CD8-positive, alpha-beta memory T cell (primary cell): ENCODE results near the gene PRR14L. TPM values are rescaled to one million over a fixed set of nuclear protein-coding genes. Genes with fewer than 3 reads are reported as not detected.

Experiments used
- CTCF ChIA-PET: fragments of 350-600 bp; sonication (Branson Sonifier 250); formaldehyde crosslinking; loops from one replicate; lab custom pipeline; 2021; ENCODE audit warnings: antibody characterized with exemption; lab: Charles Lee
- POLR2A ChIA-PET: fragments of 350-600 bp; sonication (Branson Sonifier 250); formaldehyde crosslinking; loops from one replicate; lab custom pipeline; 2021; ENCODE audit warnings: antibody characterized with exemption; lab: Charles Lee
- DNase-seq, 5 donors: peaks; one replicate each; pipeline versions ENCODE4 v3.0.0 to v3.0.0-alpha.2; 2020 to 2022; ENCODE audit warnings: mixed read lengths in 1 of 5
- H3K27ac ChIP-seq: one replicate; pipeline ENCODE4 v1.7.0; 2013; ENCODE audit warnings: low read depth, mild to moderate bottlenecking, low read length, moderate library complexity
- H3K27me3 ChIP-seq: 2 replicates; pipeline ENCODE4 v1.7.0; 2013; ENCODE audit warnings: low read length, mild to moderate bottlenecking; ENCODE audit not compliant: insufficient read depth, poor library complexity, severe bottlenecking
- H3K36me3 ChIP-seq: 2 replicates; pipeline ENCODE4 v1.7.0; 2013; ENCODE audit warnings: mild to moderate bottlenecking, low read length, moderate library complexity; ENCODE audit not compliant: insufficient read depth
- H3K4me1 ChIP-seq: 2 replicates; pipeline ENCODE4 v1.7.0; 2013; ENCODE audit warnings: mild to moderate bottlenecking, low read length, moderate library complexity; ENCODE audit not compliant: insufficient read depth
- H3K4me3 ChIP-seq: 2 replicates; pipeline ENCODE4 v1.7.0; 2013; ENCODE audit warnings: mild to moderate bottlenecking, low read length
- H3K9me3 ChIP-seq: 2 replicates; pipeline ENCODE4 v1.7.0; 2013; ENCODE audit warnings: mild to moderate bottlenecking, low read length
- H3K27ac Mint-ChIP-seq, 8 donors: one replicate each; pipeline ENCODE4 v1.8.0; 2020 to 2021; ENCODE audit warnings: mixed read lengths in 8 of 8, mild to moderate bottlenecking in 6 of 8, inconsistent platforms in 3 of 8, moderate library complexity in 3 of 8
- H3K27me3 Mint-ChIP-seq, 2 donors: one replicate each; pipeline ENCODE4 v1.8.0; 2020 to 2021; ENCODE audit warnings: mixed read lengths in 2 of 2, mild to moderate bottlenecking in 1 of 2, moderate library complexity in 1 of 2
- H3K36me3 Mint-ChIP-seq, 3 donors: one replicate each; pipeline ENCODE4 v1.8.0; 2020 to 2021; ENCODE audit warnings: mixed read lengths in 3 of 3, inconsistent platforms in 1 of 3, mild to moderate bottlenecking in 1 of 3
- H3K4me1 Mint-ChIP-seq, 3 donors: one replicate each; pipeline ENCODE4 v1.8.0; 2020 to 2021; ENCODE audit warnings: mixed read lengths in 3 of 3, inconsistent platforms in 1 of 3, mild to moderate bottlenecking in 1 of 3
- H3K4me3 Mint-ChIP-seq, 7 donors: one replicate each; pipeline ENCODE4 v1.8.0; 2020 to 2021; ENCODE audit warnings: mixed read lengths in 7 of 7, mild to moderate bottlenecking in 6 of 7, moderate library complexity in 4 of 7, inconsistent platforms in 2 of 7
- H3K9me3 Mint-ChIP-seq, 5 donors: one replicate each; pipeline ENCODE4 v1.8.0; 2020 to 2022; ENCODE audit warnings: mixed read lengths in 5 of 5, mild to moderate bottlenecking in 3 of 5, moderate library complexity in 2 of 5, inconsistent platforms in 1 of 5
- polyA plus RNA-seq: library from polyadenylated mRNA; unstranded; fragments of 300-500 nt; fragmentation: Illumina TruSeq; gene quantifications from one replicate; pipeline ENCODE4 v1.2.3, GENCODE V29; 2021
- total RNA-seq, 2 experiments: library from RNA; stranded (reverse); gene quantifications; one replicate each; pipeline ENCODE4 v1.2.3, GENCODE V29; 2021

The PRR14L gene
- total and polyA plus RNA-seq, 3 experiments from 2014 or later, result 21.0 to 52.1 (median 50.4) TPM

- Histone ChIP-seq H3K9me3 (no peaks in the 10 kb centered on the region), H3K36me3 (no peaks in the 10 kb centered on the region), H3K4me3 (no peak overlapping the region), H3K27ac (no peak overlapping the region), H3K27me3 (no peaks in the 10 kb centered on the region), H3K4me1 (peaks cover 21% of the 10 kb centered on the region)
- H3K4me3 Mint-ChIP-seq, result no peak overlapping the region
- H3K4me1 Mint-ChIP-seq, result peaks cover 30 to 48% (median 46%) of the 10 kb centered on the region in 3 donors
- peaks cover 0 to 25% (median 1%) of the 10 kb centered on the region in 3 donors for H3K36me3 Mint-ChIP-seq
- DNase-seq, result no peak
- POLR2A ChIA-PET, result no interaction called here
- CTCF ChIA-PET, result interaction anchor here (1.2 kb wide), 1 partner anchor 84 kb away, joined by 3 read pairs; no protein-coding TSS in a partner anchor
- peaks cover 0 to 2% of the 10 kb centered on the region in 2 donors for H3K27me3 Mint-ChIP-seq
- no peaks in the 10 kb centered on the region for H3K9me3 Mint-ChIP-seq
- peak overlapping the region in 1 of 8 donors; percentile 27 for H3K27ac Mint-ChIP-seq
Measured at GRCh38 chr22:31659246-31659645, 90.7 kb downstream of the PRR14L start.

GRCh38 chr22:31654408-31654807 lies 95.5 kb downstream of the PRR14L start:
- Histone ChIP-seq H3K27me3 (no peaks in the 10 kb centered on the region), H3K4me3 (no peak overlapping the region), H3K36me3 (no peaks in the 10 kb centered on the region), H3K27ac (no peak overlapping the region), H3K4me1 (no peaks in the 10 kb centered on the region), H3K9me3 (no peaks in the 10 kb centered on the region)
- H3K4me1 Mint-ChIP-seq, result peaks cover 18 to 46% (median 42%) of the 10 kb centered on the region in 3 donors
- peak overlapping the region in 1 of 8 donors; percentile 7 for H3K27ac Mint-ChIP-seq
- peaks cover 0 to 33% (median 5%) of the 10 kb centered on the region in 3 donors for H3K36me3 Mint-ChIP-seq
- H3K27me3 Mint-ChIP-seq, result no peaks in the 10 kb centered on the region
- ChIA-PET POLR2A (no interaction called here), CTCF (interaction anchor here (1.6 kb wide), 1 partner anchor 11 kb away, joined by 6 read pairs; no protein-coding TSS in a partner anchor)
- H3K9me3 Mint-ChIP-seq, result no peaks in the 10 kb centered on the region
- H3K4me3 Mint-ChIP-seq, result no peak overlapping the region
- DNase-seq, result no peak

- H3K27ac Mint-ChIP-seq, result peak overlapping the region in 5 of 8 donors; percentile 4 to 59 (median 23)
- Histone ChIP-seq H3K4me3 (no peak overlapping the region), H3K27me3 (no peaks in the 10 kb centered on the region), H3K4me1 (no peaks in the 10 kb centered on the region), H3K36me3 (peaks cover 4% of the 10 kb centered on the region), H3K27ac (no peak overlapping the region), H3K9me3 (no peaks in the 10 kb centered on the region)
- H3K27me3 Mint-ChIP-seq, result no peaks in the 10 kb centered on the region
- POLR2A ChIA-PET, result no interaction called here
- no peaks in the 10 kb centered on the region for H3K9me3 Mint-ChIP-seq
- H3K4me3 Mint-ChIP-seq, result peak overlapping the region in 1 of 7 donors; percentile 18
- CTCF ChIA-PET, result no interaction called here
- DNase-seq, result no peak
- peaks cover 0 to 35% (median 7%) of the 10 kb centered on the region in 3 donors for H3K36me3 Mint-ChIP-seq
- H3K4me1 Mint-ChIP-seq, result peaks cover 17 to 42% (median 38%) of the 10 kb centered on the region in 3 donors
Measured at GRCh38 chr22:31653944-31654343, 96.0 kb downstream of the PRR14L start.

- peak overlapping the region in 1 of 8 donors; percentile 73 for H3K27ac Mint-ChIP-seq
- peaks cover 0 to 39% (median 9%) of the 10 kb centered on the region in 3 donors for H3K36me3 Mint-ChIP-seq
- H3K4me1 Mint-ChIP-seq, result peaks cover 19 to 40% (median 34%) of the 10 kb centered on the region in 3 donors
- no peak overlapping the region for H3K27ac ChIP-seq
- no peak for DNase-seq
- no peaks in the 10 kb centered on the region for H3K27me3 ChIP-seq
- no peaks in the 10 kb centered on the region for H3K9me3 ChIP-seq
- peaks cover 8% of the 10 kb centered on the region for H3K36me3 ChIP-seq
- no peaks in the 10 kb centered on the region for H3K9me3 Mint-ChIP-seq
- H3K4me3 Mint-ChIP-seq, result no peak overlapping the region
- no peaks in the 10 kb centered on the region for H3K4me1 ChIP-seq
- ChIA-PET CTCF (no interaction called here), POLR2A (no interaction called here)
- H3K27me3 Mint-ChIP-seq, result no peaks in the 10 kb centered on the region
- H3K4me3 ChIP-seq, result no peak overlapping the region
Measured at GRCh38 chr22:31652911-31653684, 96.8 kb downstream of the PRR14L start.

- H3K4me3 Mint-ChIP-seq, result no peak overlapping the region
- Histone ChIP-seq H3K36me3 (peaks cover 17% of the 10 kb centered on the region), H3K27ac (no peak overlapping the region), H3K9me3 (no peaks in the 10 kb centered on the region), H3K4me3 (no peak overlapping the region), H3K27me3 (no peaks in the 10 kb centered on the region), H3K4me1 (no peaks in the 10 kb centered on the region)
- ChIA-PET CTCF (no interaction called here), POLR2A (no interaction called here)
- DNase-seq, result no peak
- peaks cover 19 to 34% (median 29%) of the 10 kb centered on the region in 3 donors for H3K4me1 Mint-ChIP-seq
- H3K27ac Mint-ChIP-seq, result peak overlapping the region in 1 of 8 donors; percentile 73
- no peaks in the 10 kb centered on the region for H3K9me3 Mint-ChIP-seq
- H3K36me3 Mint-ChIP-seq, result peaks cover 0 to 45% (median 9%) of the 10 kb centered on the region in 3 donors
- H3K27me3 Mint-ChIP-seq, result no peaks in the 10 kb centered on the region
Measured at GRCh38 chr22:31652088-31652487, 97.8 kb downstream of the PRR14L start.

- H3K4me1 Mint-ChIP-seq, result peaks cover 19 to 36% (median 31%) of the 10 kb centered on the region in 3 donors
- Histone ChIP-seq H3K9me3 (no peaks in the 10 kb centered on the region), H3K27me3 (no peaks in the 10 kb centered on the region), H3K27ac (no peak overlapping the region), H3K36me3 (peaks cover 18% of the 10 kb centered on the region), H3K4me3 (no peak overlapping the region), H3K4me1 (no peaks in the 10 kb centered on the region)
- no peak for DNase-seq
- H3K4me3 Mint-ChIP-seq, result no peak overlapping the region
- POLR2A ChIA-PET, result no interaction called here
- peaks cover 0 to 49% (median 9%) of the 10 kb centered on the region in 3 donors for H3K36me3 Mint-ChIP-seq
- no peaks in the 10 kb centered on the region for H3K27me3 Mint-ChIP-seq
- H3K9me3 Mint-ChIP-seq, result no peaks in the 10 kb centered on the region
- peak overlapping the region in 5 of 8 donors; percentile 21 to 64 (median 29) for H3K27ac Mint-ChIP-seq
- CTCF ChIA-PET, result no interaction called here
Measured at GRCh38 chr22:31651664-31652063, 98.3 kb downstream of the PRR14L start.

GRCh38 chr22:31650391-31650790 lies 99.5 kb downstream of the PRR14L start:
- no peak overlapping the region for H3K4me3 ChIP-seq
- H3K27ac ChIP-seq, result no peak overlapping the region
- peaks cover 18% of the 10 kb centered on the region for H3K36me3 ChIP-seq
- Mint-ChIP-seq H3K9me3 (no peaks in the 10 kb centered on the region), H3K27me3 (no peaks in the 10 kb centered on the region), H3K4me3 (no peak overlapping the region), H3K36me3 (peaks cover 0 to 58% (median 9%) of the 10 kb centered on the region in 3 donors), H3K4me1 (peaks cover 20 to 39% (median 36%) of the 10 kb centered on the region in 3 donors), H3K27ac (no peak overlapping the region)
- ChIA-PET POLR2A (no interaction called here), CTCF (interaction anchor here (1.3 kb wide), 1 partner anchor 16 kb away, joined by 4 read pairs; no protein-coding TSS in a partner anchor)
- no peaks in the 10 kb centered on the region for H3K9me3 ChIP-seq
- no peak for DNase-seq
- H3K27me3 ChIP-seq, result no peaks in the 10 kb centered on the region
- no peaks in the 10 kb centered on the region for H3K4me1 ChIP-seq
